ENCODE results near the gene GSKIP.

Gene GSKIP

GRCh38 chr14:96383445-96383844, 20.1 kb downstream of the GSKIP start:
- DNase-seq, result no peak

DNA sequence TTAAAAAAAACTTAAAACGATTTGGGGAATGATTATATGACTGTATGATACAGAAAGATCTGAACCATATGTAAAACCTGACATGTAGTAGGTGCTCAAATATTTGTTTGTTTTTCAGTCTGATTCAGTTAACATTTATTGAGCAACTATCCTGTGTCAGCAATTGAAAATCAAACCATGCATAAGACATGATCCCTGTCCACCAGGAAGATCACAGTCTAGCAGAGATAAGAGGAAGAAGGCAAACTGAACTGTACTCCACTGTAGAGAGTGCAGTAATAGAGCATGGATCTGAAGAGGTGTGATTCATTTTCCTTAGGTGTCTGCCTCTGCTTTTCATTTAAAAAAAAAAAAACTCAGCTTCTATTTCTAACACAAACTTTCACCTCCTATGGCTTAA, 20.7 kb downstream of the GSKIP start:
- DNase-seq, result no peak

DNA sequence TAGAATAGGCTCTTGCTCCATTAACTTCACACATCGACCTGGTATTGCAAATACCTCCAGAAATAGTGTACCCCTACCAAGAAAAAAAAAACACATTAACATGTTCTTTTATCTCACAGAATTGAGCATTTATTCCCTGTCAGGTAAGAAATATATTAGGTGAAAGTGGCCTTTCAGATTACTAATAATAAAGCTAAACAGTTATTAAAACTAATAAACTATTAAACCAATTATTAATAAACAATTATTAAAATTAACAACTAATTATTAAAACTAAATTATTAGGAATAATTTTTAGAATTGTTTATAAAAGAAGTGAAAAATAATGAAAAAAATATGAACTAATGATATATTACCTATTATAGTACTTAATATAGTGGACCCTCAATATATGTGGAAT, 21.4 kb downstream of the GSKIP start:
- no peak for DNase-seq

- no peak for DNase-seq
Observed at GRCh38 chr14:96385385-96385784, 22.1 kb downstream of the GSKIP start.

DNA sequence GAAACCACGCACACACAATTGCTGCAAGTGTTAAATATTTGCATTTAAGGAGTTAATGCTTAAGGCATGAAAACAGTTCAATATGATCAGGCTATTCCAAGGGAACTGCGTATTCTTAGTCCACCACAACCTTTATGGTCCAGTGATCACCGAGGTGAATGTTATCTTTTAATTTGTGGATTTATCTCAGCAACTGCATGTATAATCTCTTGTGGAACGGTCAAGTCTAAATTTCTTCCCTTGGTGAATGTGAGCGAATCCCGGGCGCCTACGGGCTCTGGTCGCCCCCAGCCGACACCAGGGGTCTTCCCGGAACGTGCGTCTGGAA, 27.6 kb downstream of the GSKIP start:
- DNase-seq, result no peak

DNA sequence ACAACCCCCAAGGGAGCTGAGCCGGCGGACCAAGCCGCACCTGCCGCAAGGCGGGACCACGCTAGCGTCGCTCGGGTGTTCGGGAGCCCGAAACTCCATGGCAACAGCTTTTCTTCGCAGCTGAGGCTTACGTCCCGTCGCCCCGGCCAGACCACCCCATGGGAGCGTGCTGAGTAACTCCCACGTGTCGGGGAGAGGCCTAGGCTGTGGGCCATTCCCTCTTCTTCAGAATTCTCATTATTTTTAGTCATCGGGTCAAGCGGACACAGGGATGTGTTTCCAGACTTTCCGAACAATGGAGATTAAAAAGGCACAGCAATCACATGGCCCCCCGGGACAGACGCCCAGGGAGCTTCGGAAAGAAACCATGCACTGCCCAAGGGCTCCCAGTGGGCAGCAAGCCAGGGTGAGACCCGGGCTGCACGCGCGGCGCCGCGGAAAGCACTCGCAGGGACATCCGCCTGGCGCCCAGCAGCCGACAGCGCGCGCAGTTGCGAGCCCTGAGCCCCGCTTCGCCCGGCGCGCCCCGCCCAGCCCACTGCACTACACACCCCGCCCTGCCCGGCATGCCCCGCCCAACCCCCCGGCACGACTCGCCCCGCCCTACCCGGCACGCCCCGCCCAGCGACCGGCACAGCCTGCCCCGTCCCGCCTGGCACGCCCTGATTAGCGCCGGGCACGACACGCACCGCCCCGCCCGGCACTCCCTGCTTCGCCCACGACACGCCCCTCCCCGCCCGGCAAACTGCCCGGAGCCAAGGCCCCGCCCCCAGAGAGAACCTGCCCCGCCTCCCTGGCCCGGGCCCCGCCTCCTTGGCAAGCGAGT, 28.2 kb downstream of the GSKIP start:
- DNase-seq, result peak; percentile 96 to 98 (median 98)

- no peak for DNase-seq
Observed at GRCh38 chr14:96393071-96393691, 29.9 kb downstream of the GSKIP start.

DNA sequence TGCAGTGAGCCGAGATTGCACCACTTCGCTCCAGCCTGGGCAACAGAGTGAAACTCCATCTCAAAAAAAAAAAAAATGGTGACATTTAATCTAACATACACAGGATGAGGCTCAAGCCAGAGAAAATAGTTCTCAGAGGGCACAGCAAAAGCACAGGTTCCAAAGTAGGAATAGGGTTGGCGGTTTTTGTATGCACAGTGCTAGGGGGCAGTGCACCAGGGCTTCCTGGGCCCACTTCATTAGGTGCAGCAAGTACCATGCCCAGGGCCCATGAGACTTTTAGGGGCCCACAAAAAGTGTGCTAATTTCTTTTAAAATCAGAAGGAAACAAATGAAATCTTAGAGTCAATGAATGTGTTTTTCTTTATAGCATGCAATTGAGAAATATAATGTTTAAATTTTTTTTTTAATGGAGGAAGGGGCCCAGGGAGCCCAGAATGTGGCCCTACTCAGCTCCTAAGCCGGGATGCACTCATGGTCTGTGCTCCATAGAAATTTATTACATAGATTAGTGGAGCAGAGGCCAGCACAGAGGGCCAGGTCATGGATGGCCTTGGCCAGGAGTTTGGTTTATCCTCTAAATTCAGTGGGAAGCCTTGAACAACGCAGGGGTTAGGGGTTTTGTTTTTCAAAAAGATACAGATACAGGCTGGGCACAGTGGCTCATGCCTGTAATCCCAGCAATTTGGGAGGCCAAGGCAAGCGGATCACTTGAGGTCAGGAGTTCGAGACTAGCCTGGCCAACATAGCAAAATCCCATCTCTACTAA, 30.9 kb downstream of the GSKIP start:
- no peak for DNase-seq

- DNase-seq, result no peak
Observed at GRCh38 chr14:96398432-96398831, 35.1 kb downstream of the GSKIP start.

DNA sequence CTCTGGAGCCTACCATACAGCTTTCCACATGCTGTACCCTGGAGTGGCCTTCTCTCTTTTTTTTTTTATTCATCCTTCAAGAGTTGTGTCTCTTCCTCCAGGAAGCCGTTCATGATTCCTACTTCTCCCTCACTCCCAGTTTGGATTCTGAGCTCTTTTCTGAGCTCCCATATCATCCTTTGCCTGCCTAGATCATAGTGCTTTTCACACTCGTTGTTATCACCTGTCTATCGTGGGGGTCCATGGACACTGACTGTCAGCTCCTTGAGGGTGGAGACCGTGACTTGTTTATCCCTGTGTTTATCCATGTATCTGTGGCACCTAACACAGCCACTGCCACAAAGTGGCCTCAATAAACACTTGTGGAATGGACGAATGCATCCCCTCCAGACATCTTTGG, 35.6 kb downstream of the GSKIP start:
- no peak for DNase-seq

GRCh38 chr14:96399405-96399804, 36.1 kb downstream of the GSKIP start:
- no peak for DNase-seq

DNA sequence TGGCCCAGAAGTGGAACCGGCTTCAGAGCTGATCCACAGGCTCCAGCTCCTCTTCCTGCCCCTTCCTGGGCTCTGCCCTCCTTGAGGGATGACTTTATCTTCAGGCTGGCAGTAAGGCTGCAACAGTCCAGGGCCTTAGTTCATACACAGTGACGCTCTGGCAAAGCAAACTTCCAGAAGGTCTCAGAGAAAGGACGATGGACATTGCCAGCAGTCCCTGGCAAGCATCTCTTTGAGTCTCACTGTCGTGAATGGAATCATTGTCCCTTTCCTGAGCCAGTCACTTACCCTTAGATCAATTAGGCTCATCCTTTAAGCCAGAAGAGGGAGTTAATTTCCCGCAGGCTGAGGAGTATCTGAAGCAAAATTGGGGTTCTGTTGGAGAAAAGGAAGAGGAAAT, 37.2 kb downstream of the GSKIP start:
- no peak for DNase-seq

- DNase-seq, result no peak
Observed at GRCh38 chr14:96403409-96403808, 40.1 kb downstream of the GSKIP start.

DNA sequence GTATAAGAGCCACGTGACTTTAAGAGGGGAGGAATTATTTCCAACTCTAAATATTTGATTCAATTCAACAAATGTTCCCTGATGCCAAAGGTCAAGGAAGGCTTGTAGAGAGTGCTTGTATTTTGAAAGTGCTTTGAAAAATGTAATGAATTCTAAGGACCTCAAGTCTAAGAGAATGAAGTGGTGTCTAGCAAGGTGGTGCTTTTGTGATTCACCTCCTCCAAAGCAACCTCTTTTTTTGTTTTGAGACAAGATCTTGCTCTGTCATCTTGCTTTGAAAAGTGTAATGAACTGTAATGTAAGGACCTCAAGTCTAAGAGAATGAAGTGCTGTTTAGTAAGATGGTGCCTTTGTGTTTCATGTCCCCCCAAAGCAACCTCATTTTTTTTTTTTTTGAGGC, 42.4 kb downstream of the GSKIP start:
- no peak for DNase-seq

DNA sequence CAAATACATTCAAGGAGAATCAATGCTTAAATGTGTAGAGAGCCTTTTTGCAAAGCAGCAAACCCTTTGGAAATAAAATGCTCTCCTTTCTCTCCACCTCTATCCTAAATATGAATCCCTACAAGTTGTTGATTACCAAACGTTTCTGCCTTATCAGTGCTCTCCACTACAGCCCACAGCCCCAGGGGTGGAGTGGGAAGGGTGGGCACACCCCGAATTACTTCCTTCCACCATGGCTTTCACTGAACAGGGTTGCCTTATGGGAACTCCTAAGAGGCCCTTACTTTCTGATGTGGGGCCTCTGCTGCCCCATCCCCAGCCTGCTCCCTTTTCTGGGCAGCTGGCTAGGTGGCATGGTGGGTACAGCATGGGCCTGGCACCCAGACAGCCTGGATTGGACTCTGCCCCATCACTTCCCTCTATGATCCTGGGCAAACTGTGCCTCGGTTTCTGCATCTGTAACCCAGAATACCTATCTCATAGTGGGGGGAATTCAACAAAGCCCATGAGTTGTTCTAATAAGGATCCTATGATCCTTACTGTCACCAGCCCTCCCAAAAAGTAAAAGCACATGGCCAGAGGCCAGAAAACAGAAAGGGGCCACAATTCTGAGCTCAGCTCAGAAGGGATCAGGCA, 44.7 kb downstream of the GSKIP start:
- no peak for DNase-seq

DNA sequence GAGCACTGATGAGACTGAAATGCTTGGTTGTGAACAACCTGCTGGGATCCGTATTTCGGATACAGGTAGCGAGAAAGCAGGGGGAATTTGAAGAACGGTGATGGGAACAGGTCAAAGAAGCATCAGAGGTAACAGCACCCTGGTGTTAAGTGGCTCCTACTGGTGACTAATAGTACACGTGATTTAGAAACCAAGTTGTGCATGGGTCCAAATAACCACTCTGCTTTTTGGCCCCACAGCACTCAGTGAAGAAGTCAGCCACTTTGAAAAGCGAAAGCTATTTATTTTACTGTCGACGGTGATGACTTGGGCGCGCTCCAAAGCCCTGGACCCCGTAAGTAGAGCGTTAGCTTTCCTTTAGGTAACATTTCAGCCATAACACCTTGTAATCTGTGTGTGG, 45.3 kb downstream of the GSKIP start:
- DNase-seq, result no peak

GRCh38 chr14:96409701-96410100, 46.4 kb downstream of the GSKIP start:
- no peak for DNase-seq

DNA sequence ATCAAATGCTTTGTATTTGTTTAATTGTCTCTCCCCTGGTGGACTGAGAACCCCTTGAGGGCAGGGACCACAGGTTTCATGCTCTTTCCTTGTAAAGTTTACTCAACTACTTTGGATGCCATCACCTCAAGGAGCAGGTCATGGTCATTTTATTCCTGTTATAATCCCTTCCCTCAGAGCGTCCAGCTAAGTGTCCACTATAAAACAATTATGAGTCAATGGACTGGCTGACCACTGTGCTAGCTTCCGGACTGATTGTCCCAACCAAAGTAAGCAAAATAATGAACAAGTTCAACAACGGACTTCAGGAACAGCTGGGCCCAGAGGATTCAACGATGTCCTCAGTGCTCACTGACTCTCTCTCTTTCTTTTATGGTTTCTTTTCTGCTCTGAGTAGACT, 46.8 kb downstream of the GSKIP start:
- DNase-seq, result no peak

- no peak for DNase-seq
Observed at GRCh38 chr14:96413526-96413925, 50.2 kb downstream of the GSKIP start.

DNA sequence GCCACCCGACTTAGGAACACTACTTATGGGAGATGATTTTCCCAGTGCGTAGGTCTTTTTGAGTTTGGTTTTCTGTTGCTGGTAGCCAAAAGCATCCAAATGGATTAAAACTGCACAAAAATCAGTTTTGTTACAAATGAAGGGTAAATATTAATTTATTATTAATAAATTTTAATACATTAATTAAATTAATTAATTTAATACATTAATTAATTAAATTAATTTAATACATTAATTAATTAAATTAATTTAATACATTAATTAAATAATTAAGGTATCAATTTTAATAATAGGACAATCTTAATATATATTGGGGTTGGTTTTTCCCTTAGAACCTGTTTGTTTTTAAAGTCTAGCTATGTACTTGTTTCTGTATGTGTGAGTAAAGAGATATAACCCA, 52.2 kb downstream of the GSKIP start:
- DNase-seq, result no peak

DNA sequence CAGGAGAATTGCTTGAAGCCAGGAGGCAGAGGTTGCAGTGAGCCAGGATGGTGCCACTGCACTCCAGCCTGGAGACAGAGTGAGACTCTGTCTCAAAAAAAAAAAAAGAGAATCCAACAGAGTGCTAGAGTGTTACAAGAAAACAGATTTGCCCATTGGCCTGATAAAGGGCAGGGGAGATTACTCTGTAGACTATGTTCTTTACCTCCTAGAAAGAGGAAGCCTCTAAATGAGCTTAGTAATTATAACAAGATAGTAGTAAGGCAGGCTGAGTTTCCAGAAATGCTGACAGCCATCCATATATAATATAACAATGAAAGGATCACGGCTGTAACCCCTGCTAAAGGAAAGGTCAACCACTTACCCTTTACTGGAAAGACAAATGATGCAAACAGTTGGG, 53.0 kb downstream of the GSKIP start:
- DNase-seq, result no peak

DNA sequence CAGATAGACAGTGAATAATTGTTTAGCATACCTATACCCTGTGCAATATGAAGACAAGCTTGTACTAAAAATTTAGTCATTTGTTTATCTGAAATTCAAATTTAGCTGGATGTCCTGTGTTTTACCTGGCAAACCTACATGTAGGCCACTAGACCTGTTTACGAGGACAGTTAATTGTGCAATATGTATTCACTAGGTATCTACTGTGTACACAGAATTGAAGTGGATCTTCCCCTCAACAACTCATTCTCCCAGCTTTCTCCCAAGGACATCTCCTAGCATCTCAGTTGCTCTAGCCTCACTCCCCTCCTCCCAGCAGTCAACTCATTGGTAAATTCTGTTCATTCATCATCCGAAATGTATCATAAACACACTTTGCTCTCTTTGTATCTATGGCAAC, 53.9 kb downstream of the GSKIP start:
- DNase-seq, result no peak

GRCh38 chr14:96418075-96418474, 54.7 kb downstream of the GSKIP start:
- no peak for DNase-seq

GRCh38 chr14:96421236-96421635, 57.9 kb downstream of the GSKIP start:
- no peak for DNase-seq
